ENCODE data around the gene OR5A1. TPM values are rescaled to one million over a fixed set of nuclear protein-coding genes. Genes with fewer than 3 reads are reported as not detected.
"Not testable (repeated sequence)": the region's sequence is repeated elsewhere in the genome, so short reads cannot be mapped to it uniquely, and the experiment has no call there.

OR5A1 gene
- polyA plus RNA-seq, 2 donors, result not detected

- H3K9me3 ChIP-seq (ENCODE audit: control insufficient read depth in 2 of 2, insufficient read depth in 1 of 2, low read depth in 1 of 2, low read length in 1 of 2), result no peaks in the 10 kb centered on the region
Observed at GRCh38 chr11:59423835-59424234, 12.4 kb upstream of the OR5A1 start.

DNA sequence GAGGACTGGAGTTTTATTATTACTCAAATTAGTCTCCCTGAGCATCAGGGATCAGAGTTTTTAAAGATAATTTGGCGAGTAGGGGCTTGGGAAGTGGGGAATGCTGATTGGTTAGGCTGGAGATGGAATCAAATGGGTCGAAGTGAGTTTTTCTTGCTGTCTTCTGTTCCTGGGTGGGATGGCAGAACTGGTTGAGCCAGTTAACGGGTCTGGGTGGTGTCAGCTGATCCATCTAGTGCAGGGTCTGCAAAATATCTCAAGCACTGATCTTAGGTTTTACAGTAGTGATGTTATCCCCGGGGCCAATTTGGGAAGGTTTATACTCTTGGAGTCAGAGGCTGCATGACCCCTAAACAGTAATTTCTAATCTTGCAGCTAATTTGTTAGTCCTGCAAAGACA, 11.1 kb upstream of the OR5A1 start:
- WGBS, 2 donors, result 48 to 57% methylated on average over 4 of the region's 4 CpGs

More at GRCh38 chr11:59423835-59424234, 12.4 kb upstream of the OR5A1 start:
- H3K36me3 ChIP-seq (ENCODE audit: control insufficient read depth in 2 of 2, insufficient read depth in 2 of 2, low read length in 1 of 2), result no peaks in the 10 kb centered on the region
- H3K27me3 ChIP-seq (ENCODE audit: control insufficient read depth in 1 of 2, insufficient read depth in 2 of 2, low read length in 2 of 2), result no peaks in the 10 kb centered on the region
- H3K27ac ChIP-seq (ENCODE audit: low read depth in 2 of 2, low read length in 1 of 2), result no peak overlapping the region
- H3K4me1 ChIP-seq (ENCODE audit: control insufficient read depth in 2 of 2, insufficient read depth in 2 of 2, low read length in 1 of 2), result no peaks in the 10 kb centered on the region
- H3K4me3 ChIP-seq (ENCODE audit: low read depth in 1 of 2, low read length in 2 of 2), result no peak overlapping the region
- 66 to 67% methylated on average over 2 of the region's 2 CpGs for WGBS, 2 donors

DNA sequence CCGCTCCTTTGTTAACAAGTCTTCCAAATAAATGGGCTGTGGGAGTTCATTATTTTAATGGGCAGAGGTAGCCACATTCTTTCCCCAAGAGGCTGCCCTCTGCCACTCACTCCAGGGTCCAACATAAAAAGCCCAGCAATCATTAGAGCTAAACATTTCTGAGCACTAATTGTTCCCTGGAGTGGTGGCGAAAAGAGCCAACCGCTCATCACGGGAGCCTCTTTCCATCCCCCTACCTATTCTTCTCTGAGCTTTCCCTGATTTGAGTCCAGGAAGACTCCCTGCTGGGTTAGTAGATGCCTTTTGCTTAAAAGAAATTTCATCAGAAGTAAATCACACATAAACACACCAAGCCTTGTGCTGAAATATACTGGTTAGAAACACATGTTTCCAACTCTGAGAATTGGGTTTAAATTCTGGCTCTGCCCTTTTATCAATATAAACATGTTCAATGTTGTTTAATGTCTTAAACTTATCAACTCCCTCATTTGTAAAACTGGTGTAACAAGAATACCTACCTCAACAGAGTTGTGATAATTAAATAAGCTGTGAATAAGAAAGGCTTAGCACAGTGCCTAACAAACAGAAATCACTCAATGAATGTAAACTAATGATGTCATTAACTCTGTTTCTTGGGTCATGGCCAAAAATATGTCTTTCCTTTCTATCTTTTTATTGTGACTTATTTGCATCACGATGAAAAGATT, 9.8 kb upstream of the OR5A1 start, which contains the start of gene OR5A2:
OR5A2 (minus strand) TSS at position 53 of the 707 bp plus-strand sequence. CDS start 3,460 bp downstream, outside the sequence.
- no peaks in the 10 kb centered on the region for H3K4me1 ChIP-seq (ENCODE audit: control insufficient read depth in 2 of 2, insufficient read depth in 2 of 2, low read length in 1 of 2)
- H3K27me3 ChIP-seq (ENCODE audit: control insufficient read depth in 1 of 2, insufficient read depth in 2 of 2, low read length in 2 of 2), result no peaks in the 10 kb centered on the region
- no peak within 1 kb of the TSS for H3K4me3 ChIP-seq (ENCODE audit: low read depth in 1 of 2, low read length in 2 of 2)
- no peaks in the 10 kb centered on the region for H3K9me3 ChIP-seq (ENCODE audit: control insufficient read depth in 2 of 2, insufficient read depth in 1 of 2, low read depth in 1 of 2, low read length in 1 of 2)
- H3K27ac ChIP-seq (ENCODE audit: low read depth in 2 of 2, low read length in 1 of 2), result no peak within 1 kb of the TSS
- WGBS, 2 donors, result 55 to 68% methylated on average over 5 of the region's 5 CpGs
- no peaks in the 10 kb centered on the region for H3K36me3 ChIP-seq (ENCODE audit: control insufficient read depth in 2 of 2, insufficient read depth in 2 of 2, low read length in 1 of 2)

More for the DNA sequence above, 11.1 kb upstream of the OR5A1 start:
- Histone ChIP-seq H3K9me3 (ENCODE audit: control insufficient read depth in 2 of 2, insufficient read depth in 1 of 2, low read depth in 1 of 2, low read length in 1 of 2) (no peaks in the 10 kb centered on the region), H3K36me3 (ENCODE audit: control insufficient read depth in 2 of 2, insufficient read depth in 2 of 2, low read length in 1 of 2) (no peaks in the 10 kb centered on the region), H3K4me3 (ENCODE audit: low read depth in 1 of 2, low read length in 2 of 2) (no peak overlapping the region), H3K27ac (ENCODE audit: low read depth in 2 of 2, low read length in 1 of 2) (no peak overlapping the region), H3K27me3 (ENCODE audit: control insufficient read depth in 1 of 2, insufficient read depth in 2 of 2, low read length in 2 of 2) (no peaks in the 10 kb centered on the region), H3K4me1 (ENCODE audit: control insufficient read depth in 2 of 2, insufficient read depth in 2 of 2, low read length in 1 of 2) (no peaks in the 10 kb centered on the region)

- no peak overlapping the region for H3K27ac ChIP-seq (ENCODE audit: low read depth in 2 of 2, low read length in 1 of 2)
- H3K27me3 ChIP-seq (ENCODE audit: control insufficient read depth in 1 of 2, insufficient read depth in 2 of 2, low read length in 2 of 2), result no peaks in the 10 kb centered on the region
- H3K4me1 ChIP-seq (ENCODE audit: control insufficient read depth in 2 of 2, insufficient read depth in 2 of 2, low read length in 1 of 2), result no peaks in the 10 kb centered on the region
- no peak overlapping the region for H3K4me3 ChIP-seq (ENCODE audit: low read depth in 1 of 2, low read length in 2 of 2)
- no peaks in the 10 kb centered on the region for H3K9me3 ChIP-seq (ENCODE audit: control insufficient read depth in 2 of 2, insufficient read depth in 1 of 2, low read depth in 1 of 2, low read length in 1 of 2)
- H3K36me3 ChIP-seq (ENCODE audit: control insufficient read depth in 2 of 2, insufficient read depth in 2 of 2, low read length in 1 of 2), result no peaks in the 10 kb centered on the region
Observed at GRCh38 chr11:59427068-59427382, 9.2 kb upstream of the OR5A1 start.

- Histone ChIP-seq H3K36me3 (ENCODE audit: control insufficient read depth in 2 of 2, insufficient read depth in 2 of 2, low read length in 1 of 2) (no peaks in the 10 kb centered on the region), H3K27me3 (ENCODE audit: control insufficient read depth in 1 of 2, insufficient read depth in 2 of 2, low read length in 2 of 2) (no peaks in the 10 kb centered on the region), H3K9me3 (ENCODE audit: control insufficient read depth in 2 of 2, insufficient read depth in 1 of 2, low read depth in 1 of 2, low read length in 1 of 2) (no peaks in the 10 kb centered on the region), H3K4me3 (ENCODE audit: low read depth in 1 of 2, low read length in 2 of 2) (no peak overlapping the region), H3K4me1 (ENCODE audit: control insufficient read depth in 2 of 2, insufficient read depth in 2 of 2, low read length in 1 of 2) (no peaks in the 10 kb centered on the region), H3K27ac (ENCODE audit: low read depth in 2 of 2, low read length in 1 of 2) (no peak overlapping the region)
- 64 to 65% methylated on average over 4 of the region's 4 CpGs for WGBS, 2 donors
Observed at GRCh38 chr11:59429924-59430516, 6.2 kb upstream of the OR5A1 start.

- H3K4me3 ChIP-seq (ENCODE audit: low read depth in 1 of 2, low read length in 2 of 2), result no peak overlapping the region
- no peaks in the 10 kb centered on the region for H3K9me3 ChIP-seq (ENCODE audit: control insufficient read depth in 2 of 2, insufficient read depth in 1 of 2, low read depth in 1 of 2, low read length in 1 of 2)
- H3K27me3 ChIP-seq (ENCODE audit: control insufficient read depth in 1 of 2, insufficient read depth in 2 of 2, low read length in 2 of 2), result no peaks in the 10 kb centered on the region
- H3K27ac ChIP-seq (ENCODE audit: low read depth in 2 of 2, low read length in 1 of 2), result no peak overlapping the region
- H3K4me1 ChIP-seq (ENCODE audit: control insufficient read depth in 2 of 2, insufficient read depth in 2 of 2, low read length in 1 of 2), result no peaks in the 10 kb centered on the region
- H3K36me3 ChIP-seq (ENCODE audit: control insufficient read depth in 2 of 2, insufficient read depth in 2 of 2, low read length in 1 of 2), result no peaks in the 10 kb centered on the region
- 79 to 81% methylated on average over 7 of the region's 7 CpGs for WGBS, 2 donors
Observed at GRCh38 chr11:59437770-59438169, 1.5 kb downstream of the OR5A1 start.

GRCh38 chr11:59445624-59446023, 9.4 kb downstream of the OR5A1 start:
- not testable (repeated sequence) for H3K4me3 ChIP-seq (ENCODE audit: low read depth in 1 of 2, low read length in 2 of 2); H3K36me3 ChIP-seq (ENCODE audit: control insufficient read depth in 2 of 2, insufficient read depth in 2 of 2, low read length in 1 of 2); H3K27ac ChIP-seq (ENCODE audit: low read depth in 2 of 2, low read length in 1 of 2); H3K4me1 ChIP-seq (ENCODE audit: control insufficient read depth in 2 of 2, insufficient read depth in 2 of 2, low read length in 1 of 2); H3K27me3 ChIP-seq (ENCODE audit: control insufficient read depth in 1 of 2, insufficient read depth in 2 of 2, low read length in 2 of 2); H3K9me3 ChIP-seq (ENCODE audit: control insufficient read depth in 2 of 2, insufficient read depth in 1 of 2, low read depth in 1 of 2, low read length in 1 of 2)
- WGBS, 2 donors, result 65 to 77% methylated on average over 1 of the region's 1 CpG

- Histone ChIP-seq H3K27me3 (ENCODE audit: control insufficient read depth in 1 of 2, insufficient read depth in 2 of 2, low read length in 2 of 2) (no peaks in the 10 kb centered on the region), H3K27ac (ENCODE audit: low read depth in 2 of 2, low read length in 1 of 2) (no peak overlapping the region), H3K36me3 (ENCODE audit: control insufficient read depth in 2 of 2, insufficient read depth in 2 of 2, low read length in 1 of 2) (no peaks in the 10 kb centered on the region), H3K9me3 (ENCODE audit: control insufficient read depth in 2 of 2, insufficient read depth in 1 of 2, low read depth in 1 of 2, low read length in 1 of 2) (no peaks in the 10 kb centered on the region), H3K4me1 (ENCODE audit: control insufficient read depth in 2 of 2, insufficient read depth in 2 of 2, low read length in 1 of 2) (no peaks in the 10 kb centered on the region), H3K4me3 (ENCODE audit: low read depth in 1 of 2, low read length in 2 of 2) (no peak overlapping the region)
- WGBS, 2 donors, result 70 to 71% methylated on average over 2 of the region's 2 CpGs
Observed at GRCh38 chr11:59448484-59448883, 12.2 kb downstream of the OR5A1 start.

DNA sequence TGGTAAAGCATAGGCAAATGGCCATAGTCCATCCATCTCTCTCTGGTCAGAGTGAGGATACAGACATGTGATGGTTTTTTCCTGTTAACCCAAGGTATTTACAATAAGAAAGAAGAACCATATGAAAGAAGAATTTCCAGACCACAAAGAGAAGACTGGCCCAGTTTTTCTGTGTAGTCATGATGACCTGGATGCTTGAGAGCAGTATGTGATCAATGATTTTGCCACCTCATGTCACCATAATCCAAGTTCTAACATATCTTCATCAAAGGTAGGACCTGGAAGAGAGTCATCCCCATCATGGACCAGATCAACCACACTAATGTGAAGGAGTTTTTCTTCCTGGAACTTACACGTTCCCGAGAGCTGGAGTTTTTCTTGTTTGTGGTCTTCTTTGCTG, 20.4 kb downstream of the OR5A1 start, which contains the start of gene OR4D6:
OR4D6 (plus strand) TSS at position 301 of the 400 bp plus-strand sequence; CDS start at position 301, 0 bp downstream.
- Histone ChIP-seq H3K27ac (ENCODE audit: low read depth in 2 of 2, low read length in 1 of 2) (no peak within 1 kb of the TSS), H3K36me3 (ENCODE audit: control insufficient read depth in 2 of 2, insufficient read depth in 2 of 2, low read length in 1 of 2) (no peaks in the 10 kb centered on the region), H3K27me3 (ENCODE audit: control insufficient read depth in 1 of 2, insufficient read depth in 2 of 2, low read length in 2 of 2) (no peaks in the 10 kb centered on the region), H3K9me3 (ENCODE audit: control insufficient read depth in 2 of 2, insufficient read depth in 1 of 2, low read depth in 1 of 2, low read length in 1 of 2) (no peaks in the 10 kb centered on the region), H3K4me1 (ENCODE audit: control insufficient read depth in 2 of 2, insufficient read depth in 2 of 2, low read length in 1 of 2) (peaks cover 0 to 2% of the 10 kb centered on the region in 2 donors), H3K4me3 (ENCODE audit: low read depth in 1 of 2, low read length in 2 of 2) (no peak within 1 kb of the TSS)
- WGBS, 2 donors, result 81% methylated on average over 2 of the region's 2 CpGs

GRCh38 chr11:59459916-59460315, 23.6 kb downstream of the OR5A1 start:
- no peaks in the 10 kb centered on the region for H3K36me3 ChIP-seq (ENCODE audit: control insufficient read depth in 2 of 2, insufficient read depth in 2 of 2, low read length in 1 of 2)
- WGBS, 2 donors, result 72 to 83% methylated on average over 3 of the region's 3 CpGs
- no peak overlapping the region for H3K27ac ChIP-seq (ENCODE audit: low read depth in 2 of 2, low read length in 1 of 2)
- peaks cover 0 to 2% of the 10 kb centered on the region in 2 donors for H3K4me1 ChIP-seq (ENCODE audit: control insufficient read depth in 2 of 2, insufficient read depth in 2 of 2, low read length in 1 of 2)
- no peak overlapping the region for H3K4me3 ChIP-seq (ENCODE audit: low read depth in 1 of 2, low read length in 2 of 2)
- no peaks in the 10 kb centered on the region for H3K27me3 ChIP-seq (ENCODE audit: control insufficient read depth in 1 of 2, insufficient read depth in 2 of 2, low read length in 2 of 2)
- no peaks in the 10 kb centered on the region for H3K9me3 ChIP-seq (ENCODE audit: control insufficient read depth in 2 of 2, insufficient read depth in 1 of 2, low read depth in 1 of 2, low read length in 1 of 2)
